GM18873 (cell line): ENCODE measurements around the gene INSRR.

Experiments
- ATAC-seq: cut with Tn5 transposase; IDR thresholded peaks from one replicate; pipeline ENCODE4 v1.9.1; 2021; ENCODE audit warnings: mild to moderate bottlenecking, moderate library complexity, moderate number of reproducible peaks; ENCODE audit not compliant: unreplicated experiment, low FRiP score

INSRR gene

DNA sequence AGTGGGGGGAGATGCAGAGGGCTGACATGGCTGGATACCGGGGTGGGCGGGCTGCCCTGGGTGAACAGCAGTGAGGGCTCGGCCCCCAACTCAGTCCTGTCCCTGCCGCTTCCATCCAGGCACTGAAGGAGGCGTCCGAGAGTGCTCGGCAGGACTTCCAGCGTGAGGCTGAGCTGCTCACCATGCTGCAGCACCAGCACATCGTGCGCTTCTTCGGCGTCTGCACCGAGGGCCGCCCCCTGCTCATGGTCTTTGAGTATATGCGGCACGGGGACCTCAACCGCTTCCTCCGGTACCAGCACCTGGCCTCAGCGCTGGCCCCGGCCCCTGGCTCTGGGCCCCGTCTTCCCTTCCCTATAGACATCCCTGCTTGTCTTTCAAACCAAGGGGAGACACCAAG is 17.4 kb upstream of the INSRR start:
- ATAC-seq: no peak

DNA sequence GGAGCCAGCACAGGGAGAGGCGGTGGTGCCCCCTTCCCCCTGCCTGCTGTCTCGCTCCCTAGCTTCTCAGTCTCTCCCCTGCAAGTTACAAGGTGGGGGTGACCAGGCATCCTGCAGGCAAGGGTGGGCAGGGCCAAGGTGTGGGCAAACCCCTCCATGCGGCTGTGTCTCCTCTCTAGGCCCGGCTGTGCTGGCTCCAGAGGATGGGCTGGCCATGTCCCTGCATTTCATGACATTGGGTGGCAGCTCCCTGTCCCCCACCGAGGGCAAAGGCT is 16.4 kb upstream of the INSRR start:
- no peak for ATAC-seq

DNA sequence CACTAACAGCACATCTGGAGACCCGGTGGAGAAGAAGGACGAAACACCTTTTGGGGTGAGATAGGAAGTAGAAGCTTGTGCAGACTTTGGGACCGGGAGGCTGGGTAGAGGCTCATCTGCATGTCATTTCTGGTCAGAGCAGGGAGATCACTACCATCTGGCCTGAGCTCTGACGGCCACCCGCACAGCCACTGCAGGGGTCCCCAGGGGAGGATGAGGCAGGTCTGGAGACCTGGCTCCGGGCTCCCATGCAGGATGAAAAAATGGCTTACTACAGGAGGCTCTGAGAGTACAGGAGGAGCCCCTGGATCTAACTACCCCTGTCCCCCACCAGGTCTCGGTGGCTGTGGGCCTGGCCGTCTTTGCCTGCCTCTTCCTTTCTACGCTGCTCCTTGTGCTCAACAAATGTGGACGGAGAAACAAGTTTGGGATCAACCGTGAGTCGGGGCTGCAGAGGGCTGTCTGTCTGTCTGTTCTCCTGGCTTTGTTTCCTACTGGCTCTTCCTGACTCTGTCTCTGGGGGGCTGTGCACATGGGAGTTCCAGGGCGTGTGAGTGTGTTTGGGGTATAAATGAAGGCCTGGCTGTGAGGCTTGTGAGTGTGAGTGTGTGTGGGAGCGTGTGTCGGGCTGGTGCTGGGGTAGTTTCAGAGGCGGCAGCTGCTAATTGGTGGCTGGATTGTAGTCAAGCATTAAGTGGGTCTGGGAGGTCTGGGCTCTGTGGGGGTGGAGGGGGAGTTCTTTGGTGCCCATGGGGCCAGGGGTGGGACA is 15.8 kb upstream of the INSRR start:
- no peak for ATAC-seq

DNA sequence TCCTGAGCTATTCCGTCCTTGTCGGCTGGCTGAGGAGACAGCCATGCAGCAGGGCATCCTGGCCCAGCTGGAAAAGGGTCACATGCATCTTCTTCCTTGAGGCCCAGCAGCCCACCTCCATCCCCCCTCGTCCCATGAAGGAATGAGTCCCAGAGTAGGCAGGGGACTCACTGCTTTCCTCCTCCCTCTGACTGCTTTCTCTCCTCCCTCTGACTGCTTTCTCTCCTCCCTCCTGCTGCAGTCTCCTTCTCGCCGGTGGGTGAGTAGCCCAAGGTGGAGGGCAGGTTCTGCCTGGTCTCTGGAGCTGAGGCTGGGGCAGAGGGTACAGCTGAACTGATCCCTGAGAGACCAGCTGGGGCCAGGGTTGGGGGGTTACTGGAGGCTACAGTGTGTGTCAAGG is 15.2 kb upstream of the INSRR start:
- no peak for ATAC-seq

DNA sequence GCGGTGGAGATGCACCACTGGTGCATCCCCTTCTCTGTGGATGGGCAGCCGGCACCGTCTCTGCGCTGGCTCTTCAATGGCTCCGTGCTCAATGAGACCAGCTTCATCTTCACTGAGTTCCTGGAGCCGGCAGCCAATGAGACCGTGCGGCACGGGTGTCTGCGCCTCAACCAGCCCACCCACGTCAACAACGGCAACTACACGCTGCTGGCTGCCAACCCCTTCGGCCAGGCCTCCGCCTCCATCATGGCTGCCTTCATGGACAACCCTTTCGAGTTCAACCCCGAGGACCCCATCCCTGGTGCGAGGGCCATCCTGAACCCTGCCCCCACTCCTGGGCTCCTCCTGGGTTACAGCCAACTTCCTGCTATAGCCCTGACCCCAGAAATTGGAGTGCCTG is 14.7 kb upstream of the INSRR start:
- no peak for ATAC-seq

DNA sequence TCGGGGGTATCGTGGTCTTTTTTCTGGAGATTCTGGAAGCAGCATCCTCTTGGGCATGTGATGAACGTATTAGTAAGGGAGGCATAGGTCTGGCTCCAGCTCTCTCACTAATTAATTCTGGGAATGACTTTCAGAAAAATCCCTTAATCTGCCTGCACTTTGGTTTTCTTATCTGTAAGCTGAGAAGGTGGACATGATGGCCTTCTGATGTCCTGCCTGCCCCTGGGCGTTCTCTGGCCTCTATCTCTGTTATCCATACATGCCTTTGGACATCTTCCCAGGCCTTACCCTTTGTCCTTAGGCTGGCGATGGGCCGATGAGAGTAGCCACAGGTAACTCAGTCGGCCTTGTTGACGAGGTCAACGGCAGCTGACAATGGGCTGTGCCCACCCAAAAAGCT is 10.5 kb upstream of the INSRR start:
- no peak for ATAC-seq

DNA sequence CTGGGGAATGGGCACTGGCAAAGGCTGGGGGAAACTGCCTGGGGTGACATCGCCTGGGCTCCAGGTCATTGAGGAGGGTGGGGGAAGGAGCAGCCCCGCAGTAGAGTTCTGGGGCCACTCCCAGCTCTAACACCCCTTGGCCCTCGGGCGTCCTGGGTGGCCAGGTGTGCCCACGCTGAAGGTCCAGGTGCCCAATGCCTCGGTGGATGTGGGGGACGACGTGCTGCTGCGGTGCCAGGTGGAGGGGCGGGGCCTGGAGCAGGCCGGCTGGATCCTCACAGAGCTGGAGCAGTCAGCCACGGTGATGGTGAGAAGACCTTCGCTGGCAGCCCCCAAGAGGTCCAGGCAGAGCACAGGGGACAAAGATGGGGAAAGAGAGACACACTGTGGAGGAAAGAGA is 9.4 kb upstream of the INSRR start:
- ATAC-seq: no peak

DNA sequence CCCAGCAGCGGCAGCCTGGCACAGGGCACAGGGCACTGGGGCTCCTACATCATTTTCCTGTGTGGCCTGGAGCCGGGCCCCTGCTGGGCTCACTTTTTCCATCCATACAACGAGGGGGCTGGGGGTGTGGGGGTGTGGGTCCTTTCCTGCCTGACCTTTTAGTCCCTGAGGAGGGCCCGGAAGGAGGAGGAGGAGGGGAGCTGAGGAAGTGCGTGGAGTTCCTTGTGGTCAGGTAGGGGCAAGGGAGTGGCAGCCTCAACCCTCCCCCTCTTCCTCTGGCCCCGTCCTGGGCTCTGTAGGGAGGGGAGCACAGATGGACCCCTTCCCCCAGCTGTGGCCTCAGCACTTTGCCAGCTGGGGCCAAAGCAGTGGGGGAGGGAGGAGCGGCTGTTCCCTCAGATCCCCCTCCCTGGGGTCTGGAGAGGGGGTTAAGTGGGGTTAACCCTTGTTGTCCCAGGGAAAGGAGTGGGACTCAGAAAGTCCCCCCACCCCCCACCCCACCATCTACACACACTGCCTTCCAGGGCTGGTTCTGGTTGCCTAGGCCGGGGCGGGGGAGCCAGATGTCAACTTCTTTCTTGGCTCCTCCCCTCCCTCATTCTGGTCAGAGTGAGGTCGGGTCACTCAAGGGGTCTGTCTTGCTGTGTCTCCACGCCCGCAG is 7.5 kb upstream of the INSRR start:
- no peak for ATAC-seq

DNA sequence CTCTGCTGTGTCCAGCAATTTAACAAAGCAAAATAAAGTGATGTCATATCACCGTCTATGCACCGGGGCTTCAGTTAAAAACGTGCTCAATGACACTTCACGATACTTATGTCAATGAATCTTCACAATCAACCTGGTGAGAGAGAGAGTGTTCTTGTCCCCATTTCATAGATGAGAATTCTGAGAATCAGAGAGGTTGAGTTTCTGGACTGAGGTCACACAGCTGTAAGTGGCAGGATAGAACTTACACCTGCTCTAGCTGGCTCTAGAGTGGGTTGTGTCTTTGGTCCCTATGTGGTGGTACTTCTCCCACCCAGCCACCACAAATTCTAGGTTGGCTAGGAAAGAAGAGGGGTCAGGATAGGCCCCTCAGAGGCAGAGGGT is 6.9 kb upstream of the INSRR start:
- ATAC-seq: no peak

DNA sequence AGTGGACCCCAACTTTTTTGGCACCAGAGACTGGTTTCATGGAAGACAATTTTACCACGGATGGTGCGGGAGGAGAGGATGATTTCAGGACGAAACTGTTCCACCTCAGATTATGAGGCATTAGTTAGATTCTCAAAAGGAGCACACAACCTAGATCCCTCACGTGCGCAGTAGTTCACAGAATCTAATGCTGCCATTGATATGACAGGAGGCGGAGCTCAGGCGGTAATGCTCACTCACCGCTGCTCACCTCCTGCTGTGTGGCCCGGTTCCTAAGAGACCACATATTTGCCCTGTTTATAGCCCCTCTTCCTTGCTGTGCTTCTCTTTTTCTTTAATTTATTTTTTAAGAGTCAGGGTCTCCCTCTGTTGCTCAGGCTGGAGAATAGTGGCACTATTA is 6.3 kb upstream of the INSRR start:
- ATAC-seq: no peak

DNA sequence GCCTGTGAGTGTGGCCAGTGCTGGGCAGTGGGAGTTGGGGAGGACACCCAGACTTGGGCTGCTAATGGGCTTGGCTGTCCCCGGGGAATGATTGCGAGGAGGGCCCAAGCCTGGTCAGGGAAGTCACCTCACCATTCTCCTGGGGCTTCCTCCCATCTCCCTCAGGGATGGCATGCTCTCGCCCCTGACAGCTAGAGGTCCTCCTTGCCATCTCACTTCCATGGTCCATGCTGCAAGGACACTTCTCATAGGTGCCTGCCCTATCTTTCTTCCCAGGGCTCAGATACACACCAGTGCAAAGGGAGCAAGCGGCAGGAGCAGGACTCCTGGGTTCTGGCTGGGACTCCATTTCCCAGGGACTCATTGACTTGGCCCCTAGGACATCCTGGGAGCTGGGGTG is 5.9 kb upstream of the INSRR start:
- no peak for ATAC-seq

DNA sequence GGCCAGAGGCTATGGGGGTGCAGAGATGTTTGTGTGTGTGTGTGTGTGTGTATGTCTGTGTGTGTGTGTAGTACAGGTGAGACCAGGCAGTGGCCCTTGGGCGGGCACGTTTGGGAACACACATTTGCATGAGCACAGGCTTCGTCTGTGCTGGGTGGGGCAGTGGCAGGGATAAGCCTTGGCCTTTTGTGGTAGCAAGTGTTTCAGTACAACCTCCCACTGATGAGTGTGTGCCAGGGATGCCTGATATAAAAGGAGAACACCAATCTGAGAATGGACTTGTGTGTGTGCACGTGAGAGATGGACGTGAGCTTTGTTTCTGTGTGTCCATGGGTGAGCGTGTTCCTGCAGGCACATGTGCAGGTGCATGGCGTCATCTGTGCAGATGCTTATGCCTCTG is 4.7 kb upstream of the INSRR start:
- ATAC-seq: no peak

DNA sequence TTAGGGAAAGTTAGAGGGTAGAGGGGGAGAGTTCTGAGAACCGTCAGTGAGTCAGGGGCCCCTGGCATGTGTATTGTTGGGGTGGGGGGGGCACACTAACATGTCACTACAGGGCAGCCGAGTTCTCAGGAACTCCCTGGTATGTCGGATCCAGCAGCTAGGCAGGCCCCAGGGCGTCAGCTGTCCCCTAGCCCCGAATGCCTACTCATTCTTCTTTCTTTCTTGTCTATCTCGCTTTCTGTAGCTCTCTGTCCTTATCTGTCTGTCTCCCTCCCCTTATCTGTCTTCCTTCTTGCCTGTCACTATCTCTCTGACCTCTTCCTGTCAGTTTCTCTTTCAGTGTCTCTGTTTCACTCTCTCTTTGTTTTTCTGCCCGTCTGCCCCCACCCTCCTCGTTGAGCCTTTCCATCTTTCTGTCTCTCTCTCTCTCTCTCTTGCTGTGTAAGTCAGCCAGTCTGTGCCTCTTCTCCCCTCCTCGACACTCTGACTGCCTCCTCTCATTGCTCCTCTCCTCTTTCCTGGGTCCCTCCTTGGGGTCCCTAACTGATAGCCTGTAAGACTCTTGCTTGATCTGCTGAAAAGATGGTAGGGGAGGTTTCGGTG is 4.2 kb upstream of the INSRR start:
- ATAC-seq: no peak

DNA sequence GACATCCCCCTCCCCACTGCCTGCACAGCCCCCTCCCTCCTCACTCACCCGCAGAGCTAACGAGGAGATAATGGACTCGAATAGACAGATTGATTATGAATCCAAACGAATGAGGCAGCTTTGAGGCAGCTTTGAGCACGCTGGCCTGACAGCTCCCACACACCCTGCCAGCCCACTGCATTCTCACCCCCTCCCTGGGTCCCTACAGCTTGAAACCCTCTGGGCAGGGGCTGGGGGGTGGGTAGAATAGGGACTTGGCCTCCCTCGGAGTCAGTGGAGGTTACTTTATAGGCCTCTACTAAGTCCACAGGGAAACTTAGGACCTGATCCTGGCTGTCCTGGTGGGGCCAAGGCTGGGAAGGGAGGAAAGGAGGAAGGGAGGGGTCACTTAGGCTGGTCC is 3.7 kb upstream of the INSRR start:
- ATAC-seq: no peak

DNA sequence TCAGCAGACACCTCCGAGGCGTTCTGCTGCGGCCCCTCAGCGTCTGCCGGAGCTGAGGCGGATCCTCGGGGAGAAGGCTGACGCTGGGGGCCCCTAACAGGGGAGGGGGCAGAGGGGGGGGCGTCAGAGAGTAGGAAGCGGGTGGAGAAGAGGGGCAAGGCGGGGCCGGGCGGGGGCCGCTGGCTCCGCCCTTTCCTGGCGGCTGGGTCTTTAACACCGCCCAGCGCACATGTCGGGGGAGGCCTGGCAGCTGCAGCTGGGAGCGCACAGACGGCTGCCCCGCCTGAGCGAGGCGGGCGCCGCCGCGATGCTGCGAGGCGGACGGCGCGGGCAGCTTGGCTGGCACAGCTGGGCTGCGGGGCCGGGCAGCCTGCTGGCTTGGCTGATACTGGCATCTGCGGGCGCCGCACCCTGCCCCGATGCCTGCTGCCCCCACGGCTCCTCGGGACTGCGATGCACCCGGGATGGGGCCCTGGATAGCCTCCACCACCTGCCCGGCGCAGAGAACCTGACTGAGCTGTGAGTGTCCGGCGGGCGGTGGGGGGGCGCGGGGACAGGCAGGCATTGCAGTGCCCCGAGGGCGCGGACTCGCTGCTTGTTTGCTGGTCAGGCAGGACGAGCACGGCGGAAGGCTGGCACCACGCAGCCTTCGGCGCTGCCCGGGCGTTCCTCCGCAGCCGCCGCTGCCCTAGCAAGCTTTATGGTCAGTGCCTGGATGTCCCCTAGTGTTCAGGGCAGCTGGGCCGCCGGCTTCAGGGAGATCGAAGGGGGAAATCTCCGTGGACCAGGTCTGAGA is 1.9 kb upstream of the INSRR start, which contains the start of gene NTRK1:
Gene NTRK1, plus strand, starts transcription at position 238 of the 796 bp plus-strand sequence. Its CDS starts 70 bp downstream, at position 308.
- no peak for ATAC-seq

DNA sequence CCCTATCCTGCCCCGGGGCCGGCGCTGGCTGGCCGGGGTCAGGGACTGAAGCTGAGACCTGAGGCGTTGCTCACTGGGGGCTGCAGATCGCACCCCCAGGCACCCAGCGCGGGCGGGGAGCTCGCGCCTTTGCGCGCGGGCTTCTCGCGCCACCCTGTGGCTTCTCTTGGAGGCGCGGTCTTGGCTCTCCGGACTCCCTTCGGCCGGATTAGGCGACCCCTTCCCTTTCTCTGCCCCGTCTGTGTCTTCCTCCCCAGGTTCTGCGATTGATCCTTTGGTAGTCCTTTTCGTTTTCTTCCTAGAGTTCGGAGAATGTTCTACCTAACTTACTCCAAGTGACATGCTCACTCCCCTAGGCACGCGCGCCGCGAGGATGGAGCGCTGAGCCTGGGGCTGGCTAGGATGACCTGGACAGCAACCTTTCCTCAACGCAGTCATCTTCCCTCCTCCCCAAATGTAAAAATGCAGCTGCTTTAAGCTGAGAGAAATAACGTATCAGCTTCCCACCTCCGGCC is 1.3 kb upstream of the INSRR start:
- no peak for ATAC-seq

DNA sequence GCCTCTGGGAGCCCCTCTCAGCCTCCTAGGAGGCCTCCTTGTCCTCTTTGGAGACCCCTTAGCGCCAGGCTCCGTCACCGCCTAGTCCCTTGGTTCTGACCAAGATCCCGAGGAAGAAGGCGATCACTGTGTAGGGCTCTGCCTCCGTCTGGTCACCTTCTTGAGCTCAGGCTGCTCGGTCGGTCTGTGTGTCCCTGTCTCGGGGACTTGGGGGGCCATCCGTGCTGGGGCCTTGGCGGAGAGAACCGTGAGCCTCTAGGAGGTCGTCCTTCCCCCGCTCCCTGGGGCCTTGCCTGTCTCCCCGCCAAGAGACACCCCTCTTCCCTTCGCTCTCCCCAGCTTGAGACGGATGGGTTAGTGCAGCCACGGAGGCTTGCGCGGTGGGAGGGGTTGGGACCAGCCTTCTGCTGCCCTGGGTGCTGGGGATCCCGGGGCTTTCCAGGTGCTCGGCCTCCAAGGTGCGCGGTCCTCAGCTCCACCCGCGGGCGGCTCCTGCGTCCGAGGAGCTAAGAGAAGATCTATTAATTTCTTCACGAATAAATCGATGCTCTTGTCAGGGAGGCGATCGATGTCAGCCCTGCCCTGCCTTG is 701 bp upstream of the INSRR start:
- no peak for ATAC-seq

DNA sequence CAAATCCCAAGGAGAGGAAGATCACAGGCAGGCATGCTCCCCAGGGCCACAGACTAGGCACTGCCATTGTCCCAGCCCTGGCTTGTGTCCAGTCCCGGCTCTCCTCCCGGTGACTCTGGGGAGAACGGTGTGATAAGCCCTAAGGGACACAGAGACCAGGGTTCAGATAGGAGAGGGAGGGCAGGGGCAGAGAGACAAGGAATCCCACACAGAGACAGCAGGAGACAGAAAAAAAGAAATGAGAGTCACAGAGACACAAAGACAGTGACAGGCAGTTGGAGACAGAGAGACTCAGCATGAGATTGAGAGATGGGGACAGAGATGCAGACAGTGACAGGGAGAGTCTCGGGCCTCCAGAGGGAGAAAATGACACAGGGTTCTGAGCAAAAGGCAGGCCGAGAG is 361 bp downstream of the INSRR start:
- ATAC-seq: no peak

DNA sequence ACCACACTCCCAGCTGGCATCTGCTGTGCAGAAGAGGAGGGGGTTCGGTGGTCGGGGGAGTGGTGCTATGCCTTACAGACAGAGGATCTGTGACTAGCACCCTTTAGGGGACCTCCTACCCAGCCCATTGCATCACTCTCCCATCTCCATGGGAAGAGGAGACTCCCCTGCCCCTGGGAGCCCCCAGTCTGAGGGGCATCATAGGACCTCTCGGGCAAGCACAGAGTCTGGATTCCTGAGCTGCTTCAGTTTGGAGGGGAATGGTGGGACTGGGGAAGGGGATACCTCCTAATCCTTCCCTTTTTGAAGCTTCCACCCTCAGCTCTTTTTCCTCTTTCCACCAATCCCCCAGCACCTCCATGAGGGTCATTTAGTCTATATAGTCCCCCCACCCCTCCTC is 1.4 kb downstream of the INSRR start:
- no peak for ATAC-seq

DNA sequence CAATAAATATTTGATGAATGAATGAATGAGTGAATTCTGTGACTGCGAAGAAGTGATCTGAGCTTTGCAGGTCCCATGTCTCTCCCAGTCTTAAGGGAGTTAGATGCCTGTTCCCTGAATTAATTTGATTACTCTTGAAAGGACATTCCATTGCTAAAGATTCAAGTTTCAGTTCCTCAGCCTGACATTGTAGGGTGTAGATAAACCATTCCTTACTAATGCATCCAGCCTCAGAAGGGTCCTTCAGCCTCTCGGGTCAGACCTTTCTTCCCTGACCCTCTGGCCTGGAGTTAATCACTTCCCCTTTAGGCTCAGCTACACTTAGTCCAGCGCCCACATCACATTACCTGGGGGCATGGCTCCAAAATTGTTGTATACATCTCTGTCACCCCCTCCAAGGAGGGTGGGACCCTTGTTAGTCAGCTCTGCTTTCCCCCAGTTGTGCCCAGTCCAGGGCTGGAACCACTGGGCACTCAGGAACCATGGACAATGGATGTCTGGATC is 2.6 kb downstream of the INSRR start:
- no peak for ATAC-seq

DNA sequence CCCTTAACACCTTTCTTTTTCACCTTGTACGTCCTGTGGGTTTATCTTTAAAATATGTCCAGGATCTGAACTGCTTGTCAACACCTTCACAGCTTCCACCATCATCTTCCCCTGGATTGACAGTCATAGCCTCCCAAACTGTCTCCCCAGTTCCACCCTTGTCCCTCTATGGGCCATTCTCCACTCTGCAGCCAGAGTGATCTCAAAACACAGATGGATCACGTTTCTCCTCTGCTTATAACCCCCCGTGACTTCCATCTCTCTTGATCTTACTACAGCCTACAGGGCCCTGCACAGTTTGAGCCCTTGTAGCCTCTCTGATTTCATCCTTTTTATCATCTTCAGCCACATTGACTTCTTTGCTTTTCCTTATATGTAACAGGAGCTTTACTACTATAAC is 4.3 kb downstream of the INSRR start:
- no peak for ATAC-seq
